ENCODE results near the gene PMEPA1.

The PMEPA1 gene

DNA sequence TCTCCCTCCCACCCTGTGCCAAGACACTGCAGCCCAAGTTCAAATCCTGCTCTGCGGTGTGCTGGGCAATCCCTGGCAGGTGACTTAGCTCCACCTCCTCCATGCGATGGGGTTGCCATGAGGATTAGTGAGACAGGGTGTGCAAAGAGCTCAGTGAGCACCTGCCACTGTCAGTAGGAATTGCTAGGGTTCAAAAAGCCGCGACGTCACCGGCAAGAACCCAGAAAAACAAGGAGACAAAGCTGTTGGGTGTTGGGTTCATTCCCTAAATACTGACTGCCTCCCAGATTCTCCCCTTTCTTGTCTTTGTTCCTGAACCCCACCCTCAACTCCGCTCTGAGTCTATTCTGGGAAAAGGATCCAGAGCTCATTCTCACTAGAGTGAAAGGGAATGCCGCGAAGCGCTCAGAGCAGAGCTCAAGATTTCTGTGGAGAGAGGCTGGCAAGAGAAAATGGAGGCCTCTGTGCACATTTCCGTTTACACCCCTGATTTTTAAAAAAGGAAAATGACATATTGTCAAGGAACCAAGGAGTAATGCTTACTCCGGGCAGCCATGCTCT, 13.3 kb downstream of the PMEPA1 start:
- no peaks in the 10 kb centered on the region for H3K36me3 ChIP-seq (ENCODE audit: control insufficient read depth in 1 of 2, insufficient read depth in 2 of 2, low read length in 2 of 2)
- H3K27ac ChIP-seq (ENCODE audit: low read depth, low read length) = no peak overlapping the region
- H3K9me3 ChIP-seq (ENCODE audit: control insufficient read depth in 1 of 2, low read length in 2 of 2) = no peaks in the 10 kb centered on the region
- no peak overlapping the region for H3K9ac ChIP-seq (ENCODE audit: low read depth in 1 of 2, low read length in 2 of 2)
- H3K27me3 ChIP-seq (ENCODE audit: control insufficient read depth in 1 of 2, insufficient read depth in 2 of 2, low read length in 2 of 2) = no peaks in the 10 kb centered on the region
- peaks cover 48 to 50% of the 10 kb centered on the region in 2 donors for H3K4me1 ChIP-seq (ENCODE audit: control insufficient read depth in 1 of 2, insufficient read depth in 2 of 2, low read length in 2 of 2)
- no peak overlapping the region for H3K4me3 ChIP-seq (ENCODE audit: low read depth in 1 of 2, low read length in 2 of 2)

DNA sequence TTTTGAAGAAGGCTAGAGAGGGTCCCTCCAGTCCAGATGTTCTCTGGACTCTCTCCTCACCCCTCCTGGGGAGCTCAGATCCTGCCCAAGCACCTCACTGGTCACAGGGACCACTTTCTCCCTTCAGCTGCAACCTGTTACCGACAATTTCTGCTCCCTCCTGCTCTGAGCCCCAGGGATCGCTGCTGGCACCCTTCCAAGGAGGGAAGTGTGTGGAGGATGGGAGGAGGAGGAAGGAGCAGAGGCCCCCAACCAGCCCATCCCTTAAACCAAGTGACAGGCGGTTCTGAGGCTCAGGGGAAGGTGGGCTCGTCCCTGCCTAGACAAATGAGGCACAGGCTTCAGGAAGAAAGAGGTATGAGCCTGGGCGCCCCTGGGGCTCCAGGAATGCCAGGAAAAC, 13.9 kb downstream of the PMEPA1 start:
- Histone ChIP-seq H3K9me3 (ENCODE audit: control insufficient read depth in 1 of 2, low read length in 2 of 2) (no peaks in the 10 kb centered on the region), H3K27me3 (ENCODE audit: control insufficient read depth in 1 of 2, insufficient read depth in 2 of 2, low read length in 2 of 2) (no peaks in the 10 kb centered on the region), H3K27ac (ENCODE audit: low read depth, low read length) (no peak overlapping the region), H3K36me3 (ENCODE audit: control insufficient read depth in 1 of 2, insufficient read depth in 2 of 2, low read length in 2 of 2) (no peaks in the 10 kb centered on the region), H3K9ac (ENCODE audit: low read depth in 1 of 2, low read length in 2 of 2) (no peak overlapping the region), H3K4me1 (ENCODE audit: control insufficient read depth in 1 of 2, insufficient read depth in 2 of 2, low read length in 2 of 2) (peaks cover 48 to 51% of the 10 kb centered on the region in 2 donors), H3K4me3 (ENCODE audit: low read depth in 1 of 2, low read length in 2 of 2) (no peak overlapping the region)

DNA sequence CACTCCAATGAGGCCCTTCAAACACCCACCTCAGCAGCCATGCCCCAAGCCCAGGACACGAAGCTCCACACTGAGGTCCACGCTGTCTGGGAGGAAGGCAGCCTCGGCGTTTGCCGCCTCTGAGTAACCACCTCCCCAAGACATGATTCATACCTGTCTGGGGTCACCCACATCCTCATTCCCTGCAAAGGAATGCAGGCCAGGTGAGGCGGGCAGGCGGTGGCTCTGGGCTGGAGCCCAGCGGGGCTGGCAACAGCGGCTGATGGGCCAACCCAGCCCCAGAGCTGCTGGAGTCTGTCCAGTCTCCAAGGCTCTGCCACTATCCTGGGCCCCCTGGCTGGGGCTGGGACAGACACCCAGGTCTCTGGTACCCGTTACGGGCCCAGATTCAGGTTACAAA, 14.8 kb downstream of the PMEPA1 start:
- H3K9ac ChIP-seq (ENCODE audit: low read depth in 1 of 2, low read length in 2 of 2) = no peak overlapping the region
- H3K9me3 ChIP-seq (ENCODE audit: control insufficient read depth in 1 of 2, low read length in 2 of 2) = no peaks in the 10 kb centered on the region
- H3K36me3 ChIP-seq (ENCODE audit: control insufficient read depth in 1 of 2, insufficient read depth in 2 of 2, low read length in 2 of 2) = no peaks in the 10 kb centered on the region
- peaks cover 47 to 51% of the 10 kb centered on the region in 2 donors for H3K4me1 ChIP-seq (ENCODE audit: control insufficient read depth in 1 of 2, insufficient read depth in 2 of 2, low read length in 2 of 2)
- H3K27me3 ChIP-seq (ENCODE audit: control insufficient read depth in 1 of 2, insufficient read depth in 2 of 2, low read length in 2 of 2) = no peaks in the 10 kb centered on the region
- no peak overlapping the region for H3K4me3 ChIP-seq (ENCODE audit: low read depth in 1 of 2, low read length in 2 of 2)
- no peak overlapping the region for H3K27ac ChIP-seq (ENCODE audit: low read depth, low read length)

DNA sequence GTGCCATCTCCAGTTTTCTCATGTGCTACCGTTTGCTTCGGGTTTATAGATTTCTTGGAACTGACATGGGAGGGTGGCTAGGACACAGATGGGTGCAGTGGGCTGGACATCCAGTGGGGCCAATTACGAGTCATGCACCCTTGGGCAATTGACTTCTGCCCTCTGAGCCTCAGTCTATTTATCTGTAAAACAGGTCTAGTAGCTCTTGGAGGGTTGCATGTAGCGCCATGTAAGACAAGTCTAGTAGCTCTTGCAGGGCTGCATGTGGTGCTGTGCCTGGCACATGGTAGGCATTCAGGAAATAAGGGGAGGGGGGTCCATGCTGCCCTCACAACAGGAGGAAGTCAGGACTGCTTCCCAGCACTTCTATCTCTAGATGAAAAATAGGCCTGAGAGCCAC, 15.3 kb downstream of the PMEPA1 start:
- peaks cover 45 to 51% of the 10 kb centered on the region in 2 donors for H3K4me1 ChIP-seq (ENCODE audit: control insufficient read depth in 1 of 2, insufficient read depth in 2 of 2, low read length in 2 of 2)
- H3K27me3 ChIP-seq (ENCODE audit: control insufficient read depth in 1 of 2, insufficient read depth in 2 of 2, low read length in 2 of 2) = no peaks in the 10 kb centered on the region
- no peak overlapping the region for H3K9ac ChIP-seq (ENCODE audit: low read depth in 1 of 2, low read length in 2 of 2)
- H3K36me3 ChIP-seq (ENCODE audit: control insufficient read depth in 1 of 2, insufficient read depth in 2 of 2, low read length in 2 of 2) = no peaks in the 10 kb centered on the region
- no peaks in the 10 kb centered on the region for H3K9me3 ChIP-seq (ENCODE audit: control insufficient read depth in 1 of 2, low read length in 2 of 2)
- no peak overlapping the region for H3K27ac ChIP-seq (ENCODE audit: low read depth, low read length)
- H3K4me3 ChIP-seq (ENCODE audit: low read depth in 1 of 2, low read length in 2 of 2) = no peak overlapping the region

DNA sequence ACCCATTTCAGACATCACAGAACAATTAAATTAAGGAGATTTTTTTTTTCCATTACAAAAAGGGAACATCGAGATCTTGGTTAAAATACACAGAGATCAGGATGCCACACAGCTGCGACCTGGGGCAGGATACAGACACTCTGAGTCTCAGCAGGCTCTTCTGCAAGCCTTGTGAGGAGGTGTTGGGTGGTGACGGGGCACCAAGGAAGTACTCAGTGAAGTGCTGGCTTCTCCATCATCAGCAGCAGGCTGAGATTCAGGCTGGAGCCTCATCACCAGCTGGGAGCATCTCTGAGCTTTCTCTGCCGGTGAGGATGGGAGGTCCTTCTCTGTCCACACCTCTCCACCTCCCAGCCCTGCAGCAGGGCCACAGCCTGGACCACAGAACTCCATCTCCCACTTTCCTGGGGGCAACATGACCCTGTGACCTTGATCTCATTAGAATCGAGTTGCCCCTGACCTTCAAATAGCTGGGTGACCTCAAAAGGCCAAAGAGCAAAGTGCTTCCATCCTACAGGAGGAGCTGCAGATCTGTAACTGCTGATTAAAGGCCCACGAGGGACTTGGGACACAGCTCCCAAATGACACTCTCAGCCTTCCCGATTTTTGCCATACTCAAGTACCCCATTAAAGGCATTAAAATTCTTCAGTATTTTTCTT, 16.0 kb downstream of the PMEPA1 start:
- Histone ChIP-seq H3K27me3 (ENCODE audit: control insufficient read depth in 1 of 2, insufficient read depth in 2 of 2, low read length in 2 of 2) (no peaks in the 10 kb centered on the region), H3K27ac (ENCODE audit: low read depth, low read length) (no peak overlapping the region), H3K9me3 (ENCODE audit: control insufficient read depth in 1 of 2, low read length in 2 of 2) (no peaks in the 10 kb centered on the region), H3K4me3 (ENCODE audit: low read depth in 1 of 2, low read length in 2 of 2) (no peak overlapping the region), H3K4me1 (ENCODE audit: control insufficient read depth in 1 of 2, insufficient read depth in 2 of 2, low read length in 2 of 2) (peaks cover 41 to 44% of the 10 kb centered on the region in 2 donors), H3K36me3 (ENCODE audit: control insufficient read depth in 1 of 2, insufficient read depth in 2 of 2, low read length in 2 of 2) (no peaks in the 10 kb centered on the region), H3K9ac (ENCODE audit: low read depth in 1 of 2, low read length in 2 of 2) (peak overlapping the region in 1 of 2 donors; percentile 5)

DNA sequence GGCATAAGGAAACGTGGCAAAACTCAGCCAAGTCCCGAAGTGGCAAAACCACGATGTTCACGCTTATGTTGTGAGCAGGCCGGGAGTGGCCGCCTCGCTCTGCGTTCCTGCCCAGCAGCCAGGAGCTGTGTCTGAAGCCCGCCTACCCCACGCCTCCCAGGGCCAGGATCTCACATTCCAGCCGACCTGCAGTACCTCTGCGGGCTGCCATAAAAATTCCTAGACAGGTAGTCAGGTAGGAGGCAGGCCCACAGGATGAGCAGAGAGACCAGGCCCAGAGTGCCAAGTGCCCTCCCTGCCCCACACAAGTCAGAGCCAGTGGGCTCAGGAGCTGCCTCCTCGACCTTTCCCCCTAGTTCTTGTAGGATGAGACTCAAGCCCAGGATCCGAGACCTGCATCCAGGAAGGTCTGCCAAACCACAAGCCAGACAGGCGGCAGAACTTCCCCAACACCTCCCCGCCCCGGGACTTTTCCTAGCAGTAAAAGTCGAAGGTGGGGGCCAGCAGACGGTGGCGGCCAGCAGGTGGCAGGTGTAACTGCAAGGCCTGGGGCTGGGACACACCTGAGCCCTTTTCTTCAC, 16.7 kb downstream of the PMEPA1 start:
- H3K4me3 ChIP-seq (ENCODE audit: low read depth in 1 of 2, low read length in 2 of 2) = peak overlapping the region in 1 of 2 donors; percentile 11
- no peaks in the 10 kb centered on the region for H3K36me3 ChIP-seq (ENCODE audit: control insufficient read depth in 1 of 2, insufficient read depth in 2 of 2, low read length in 2 of 2)
- peak overlapping the region in 1 of 2 donors; percentile 27 for H3K9ac ChIP-seq (ENCODE audit: low read depth in 1 of 2, low read length in 2 of 2)
- H3K27me3 ChIP-seq (ENCODE audit: control insufficient read depth in 1 of 2, insufficient read depth in 2 of 2, low read length in 2 of 2) = no peaks in the 10 kb centered on the region
- no peak overlapping the region for H3K27ac ChIP-seq (ENCODE audit: low read depth, low read length)
- peaks cover 35 to 39% of the 10 kb centered on the region in 2 donors for H3K4me1 ChIP-seq (ENCODE audit: control insufficient read depth in 1 of 2, insufficient read depth in 2 of 2, low read length in 2 of 2)
- H3K9me3 ChIP-seq (ENCODE audit: control insufficient read depth in 1 of 2, low read length in 2 of 2) = no peaks in the 10 kb centered on the region

DNA sequence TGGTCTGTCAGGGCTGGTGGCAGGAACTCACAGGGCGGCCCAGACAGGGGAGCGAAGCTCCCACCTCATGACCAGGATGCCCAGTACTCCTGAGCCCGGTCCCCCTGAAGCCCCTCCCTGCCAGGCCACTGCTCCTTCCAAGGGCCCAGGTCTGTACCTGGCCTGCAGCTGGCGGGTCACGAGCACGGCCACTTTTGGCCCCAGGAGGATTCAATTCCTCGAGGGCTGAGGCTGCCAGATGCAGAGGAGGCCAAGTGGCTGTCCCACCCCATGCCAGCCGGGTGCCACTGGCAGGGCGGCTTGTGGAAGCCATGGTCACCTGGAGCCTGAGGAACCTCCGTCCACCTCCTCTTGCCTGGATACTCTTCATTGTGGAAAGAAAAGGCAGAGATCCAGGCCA, 17.4 kb downstream of the PMEPA1 start:
- no peaks in the 10 kb centered on the region for H3K36me3 ChIP-seq (ENCODE audit: control insufficient read depth in 1 of 2, insufficient read depth in 2 of 2, low read length in 2 of 2)
- H3K9ac ChIP-seq (ENCODE audit: low read depth in 1 of 2, low read length in 2 of 2) = peak overlapping the region in 1 of 2 donors; percentile 27
- H3K27me3 ChIP-seq (ENCODE audit: control insufficient read depth in 1 of 2, insufficient read depth in 2 of 2, low read length in 2 of 2) = no peaks in the 10 kb centered on the region
- no peaks in the 10 kb centered on the region for H3K9me3 ChIP-seq (ENCODE audit: control insufficient read depth in 1 of 2, low read length in 2 of 2)
- H3K4me1 ChIP-seq (ENCODE audit: control insufficient read depth in 1 of 2, insufficient read depth in 2 of 2, low read length in 2 of 2) = peaks cover 28 to 32% of the 10 kb centered on the region in 2 donors
- H3K4me3 ChIP-seq (ENCODE audit: low read depth in 1 of 2, low read length in 2 of 2) = no peak overlapping the region
- no peak overlapping the region for H3K27ac ChIP-seq (ENCODE audit: low read depth, low read length)

DNA sequence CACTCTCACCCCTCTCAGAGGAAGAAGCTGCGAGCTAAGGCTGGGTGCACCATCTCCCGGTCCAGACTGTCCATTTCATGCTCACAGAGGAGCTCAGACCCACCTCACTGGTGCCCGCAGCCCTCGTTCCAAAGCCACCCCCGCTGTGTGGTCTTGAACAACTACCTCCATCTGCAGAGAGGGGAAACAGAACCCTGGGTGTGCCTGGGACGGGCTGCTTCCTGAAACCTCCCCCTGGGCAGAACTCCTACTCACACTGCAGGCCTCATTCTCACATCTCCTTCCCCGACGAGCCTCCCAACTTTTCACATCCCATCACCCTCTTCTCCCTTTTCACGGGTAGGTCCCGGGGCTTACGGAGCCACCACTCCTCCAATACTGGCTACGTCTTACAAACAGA, 18.1 kb downstream of the PMEPA1 start:
- Histone ChIP-seq H3K9me3 (ENCODE audit: control insufficient read depth in 1 of 2, low read length in 2 of 2) (no peaks in the 10 kb centered on the region), H3K36me3 (ENCODE audit: control insufficient read depth in 1 of 2, insufficient read depth in 2 of 2, low read length in 2 of 2) (no peaks in the 10 kb centered on the region), H3K27me3 (ENCODE audit: control insufficient read depth in 1 of 2, insufficient read depth in 2 of 2, low read length in 2 of 2) (no peaks in the 10 kb centered on the region), H3K9ac (ENCODE audit: low read depth in 1 of 2, low read length in 2 of 2) (no peak overlapping the region), H3K4me1 (ENCODE audit: control insufficient read depth in 1 of 2, insufficient read depth in 2 of 2, low read length in 2 of 2) (peaks cover 21 to 25% of the 10 kb centered on the region in 2 donors), H3K4me3 (ENCODE audit: low read depth in 1 of 2, low read length in 2 of 2) (no peak overlapping the region), H3K27ac (ENCODE audit: low read depth, low read length) (no peak overlapping the region)

DNA sequence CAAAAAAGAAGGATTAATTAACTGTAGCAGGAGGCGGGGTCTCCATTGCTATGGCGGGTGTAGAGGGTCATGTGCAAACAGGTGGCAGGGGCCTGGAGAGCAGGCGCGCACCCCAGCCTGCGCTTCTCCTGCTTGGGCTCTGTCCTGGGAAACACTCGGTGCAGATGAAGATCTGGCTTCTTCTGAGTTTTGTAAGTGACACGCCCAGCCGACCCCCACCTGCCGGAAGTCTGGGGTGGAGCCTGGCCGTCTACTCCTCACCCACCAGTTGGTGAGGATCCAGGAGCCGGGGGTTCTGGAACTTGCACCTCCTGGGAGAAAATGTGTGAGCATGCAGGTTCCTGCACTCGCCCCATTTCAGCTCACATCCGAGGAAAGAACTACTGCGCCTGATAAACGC, 19.3 kb downstream of the PMEPA1 start:
- Histone ChIP-seq H3K4me1 (ENCODE audit: control insufficient read depth in 1 of 2, insufficient read depth in 2 of 2, low read length in 2 of 2) (peaks cover 15 to 24% of the 10 kb centered on the region in 2 donors), H3K36me3 (ENCODE audit: control insufficient read depth in 1 of 2, insufficient read depth in 2 of 2, low read length in 2 of 2) (no peaks in the 10 kb centered on the region), H3K27ac (ENCODE audit: low read depth, low read length) (no peak overlapping the region), H3K4me3 (ENCODE audit: low read depth in 1 of 2, low read length in 2 of 2) (no peak overlapping the region), H3K27me3 (ENCODE audit: control insufficient read depth in 1 of 2, insufficient read depth in 2 of 2, low read length in 2 of 2) (no peaks in the 10 kb centered on the region), H3K9me3 (ENCODE audit: control insufficient read depth in 1 of 2, low read length in 2 of 2) (no peaks in the 10 kb centered on the region), H3K9ac (ENCODE audit: low read depth in 1 of 2, low read length in 2 of 2) (no peak overlapping the region)

DNA sequence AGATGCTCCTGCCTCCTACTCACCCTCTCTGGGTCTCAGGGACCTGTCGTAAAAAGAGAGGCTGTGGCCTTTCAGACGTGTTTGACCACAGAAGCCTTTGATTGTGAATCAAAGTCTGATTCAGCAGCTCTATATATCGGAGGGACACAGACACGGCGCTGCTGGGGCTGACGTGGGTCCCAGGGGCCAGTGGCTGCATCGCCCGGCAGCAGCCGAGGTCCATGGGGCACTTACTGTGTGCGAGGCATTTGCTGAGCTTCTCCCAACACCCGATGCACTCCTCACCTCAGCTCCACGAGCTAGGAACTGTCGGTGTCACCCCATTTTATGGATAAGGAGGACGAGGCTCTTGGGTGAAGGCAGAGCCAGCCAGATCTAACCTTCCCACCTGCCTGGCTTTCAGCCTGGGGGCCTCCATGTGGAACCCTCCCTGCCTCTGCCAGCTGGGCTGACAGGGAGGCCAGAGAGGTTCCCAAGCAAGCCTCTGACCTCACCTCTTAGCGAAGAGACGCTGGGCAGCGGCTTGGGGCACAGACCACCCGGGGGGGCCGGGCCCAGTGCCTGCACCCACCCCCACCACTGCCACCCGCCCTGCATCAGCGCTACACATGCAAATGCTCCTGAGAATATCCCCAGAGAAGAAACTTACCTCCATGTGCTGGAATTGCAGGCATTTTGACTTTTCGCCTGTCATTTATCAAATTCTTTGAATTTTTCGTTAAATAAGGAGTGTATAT, 19.9 kb downstream of the PMEPA1 start:
- no peaks in the 10 kb centered on the region for H3K36me3 ChIP-seq (ENCODE audit: control insufficient read depth in 1 of 2, insufficient read depth in 2 of 2, low read length in 2 of 2)
- peaks cover 15 to 24% of the 10 kb centered on the region in 2 donors for H3K4me1 ChIP-seq (ENCODE audit: control insufficient read depth in 1 of 2, insufficient read depth in 2 of 2, low read length in 2 of 2)
- H3K4me3 ChIP-seq (ENCODE audit: low read depth in 1 of 2, low read length in 2 of 2) = no peak overlapping the region
- H3K27me3 ChIP-seq (ENCODE audit: control insufficient read depth in 1 of 2, insufficient read depth in 2 of 2, low read length in 2 of 2) = no peaks in the 10 kb centered on the region
- H3K9me3 ChIP-seq (ENCODE audit: control insufficient read depth in 1 of 2, low read length in 2 of 2) = no peaks in the 10 kb centered on the region
- no peak overlapping the region for H3K27ac ChIP-seq (ENCODE audit: low read depth, low read length)
- no peak overlapping the region for H3K9ac ChIP-seq (ENCODE audit: low read depth in 1 of 2, low read length in 2 of 2)

All from duodenal mucosa (tissue), 2 donors.